Left renal pelvis (tissue), 4 donors: ENCODE measurements around the gene SYNCRIP. TPM values are rescaled to one million over a fixed set of nuclear protein-coding genes. Genes with fewer than 3 reads are reported as not detected.
"Not testable (repeated sequence)": the region's sequence is repeated elsewhere in the genome, so short reads cannot be mapped to it uniquely, and the experiment has no call there.

Experiments used
- DNase-seq, 4 donors: peaks; one replicate each; pipeline ENCODE4 v3.0.0-alpha.2; 2013; ENCODE audit warnings: low read depth in 4 of 4, low spot score in 3 of 4
- polyA plus RNA-seq, 4 donors: library from polyadenylated mRNA; unstranded; fragments of 120-200 nt; gene quantifications; one replicate each; pipeline ENCODE4 v1.2.1, GENCODE V29; 2013; ENCODE audit not compliant: insufficient read length in 4 of 4

Gene SYNCRIP
- polyA plus RNA-seq, 4 donors: 160 to 218 (median 182) TPM

DNA sequence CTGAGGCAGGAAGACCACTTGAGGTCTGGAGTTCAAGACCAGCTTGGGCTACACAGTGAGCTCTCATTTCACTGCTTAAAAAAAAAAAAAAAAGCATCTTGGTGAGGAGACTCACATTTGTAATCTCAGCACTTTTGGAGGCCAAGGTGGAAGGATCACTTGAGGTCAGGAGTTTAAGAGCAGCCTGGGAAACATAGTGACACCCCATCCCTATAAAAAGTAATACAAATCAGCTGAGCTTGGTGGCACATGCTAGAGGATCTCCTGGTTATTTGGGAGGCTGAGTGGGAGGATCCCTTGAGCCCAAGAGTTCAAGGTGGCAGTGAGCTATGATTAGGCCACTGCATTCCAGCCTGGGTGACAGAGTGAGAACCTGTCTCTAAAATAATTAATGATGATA is 29.4 kb upstream of the SYNCRIP start:
- DNase-seq: no peak

DNA sequence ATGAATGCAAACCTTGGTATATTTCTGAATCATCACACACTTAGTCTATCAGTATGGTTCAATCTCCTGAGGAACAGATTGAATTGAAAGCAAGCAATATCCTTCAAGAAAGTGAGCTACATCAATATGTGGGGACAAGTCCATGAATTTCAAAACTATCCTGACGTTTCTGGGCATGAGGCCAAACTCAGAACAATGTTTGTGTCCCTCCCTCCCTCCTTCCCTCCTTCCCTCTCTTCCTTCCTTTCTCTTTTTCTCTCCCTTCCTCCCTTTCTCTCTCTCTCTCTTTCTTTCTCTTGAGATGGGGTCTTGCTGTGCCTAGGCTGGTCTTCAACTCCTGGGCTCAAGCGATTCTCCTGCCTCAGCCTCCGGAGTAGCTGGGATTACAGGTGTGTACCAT is 27.9 kb upstream of the SYNCRIP start:
- DNase-seq: no peak

DNA sequence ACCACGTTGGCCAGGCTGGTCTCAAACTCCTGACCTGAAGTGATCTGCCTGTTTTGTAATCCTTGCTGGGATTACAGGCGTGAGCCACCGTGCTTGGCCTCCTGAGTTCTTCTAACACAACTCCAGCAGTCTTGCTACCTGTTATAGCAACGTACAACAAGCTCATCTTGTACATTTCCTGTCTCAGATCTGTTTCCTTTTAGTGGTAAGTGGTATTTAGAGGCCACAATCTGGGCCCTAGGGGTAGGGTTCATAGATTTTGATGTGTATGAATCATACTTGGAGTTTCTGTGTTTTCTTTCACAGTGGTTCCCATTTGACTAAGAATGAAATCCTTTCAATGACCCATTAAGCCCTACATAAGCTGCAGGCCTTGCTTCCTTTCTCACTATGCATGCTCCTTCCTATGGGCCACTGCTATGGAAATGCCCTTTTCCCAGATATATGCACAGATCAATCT is 27.1 kb upstream of the SYNCRIP start:
- no peak for DNase-seq

DNA sequence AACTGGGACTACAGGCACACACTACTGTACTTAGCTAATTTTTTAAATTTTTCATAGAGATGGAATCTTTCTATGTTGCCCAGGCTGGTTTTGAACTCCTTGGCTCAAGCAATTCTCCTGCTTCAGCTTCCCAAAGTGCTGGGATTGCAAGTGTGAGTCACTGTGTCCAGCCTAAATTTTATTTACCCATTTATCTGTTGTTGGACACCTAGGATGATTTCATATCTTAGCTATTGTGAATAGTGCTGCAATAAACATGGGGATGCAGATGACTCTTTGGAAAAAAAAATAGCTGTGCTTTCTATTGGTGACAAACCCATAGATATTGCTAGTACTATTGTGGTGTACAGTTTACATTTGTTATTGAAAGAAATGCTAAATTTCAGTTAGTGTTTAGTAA is 19.6 kb upstream of the SYNCRIP start:
- DNase-seq: no peak

DNA sequence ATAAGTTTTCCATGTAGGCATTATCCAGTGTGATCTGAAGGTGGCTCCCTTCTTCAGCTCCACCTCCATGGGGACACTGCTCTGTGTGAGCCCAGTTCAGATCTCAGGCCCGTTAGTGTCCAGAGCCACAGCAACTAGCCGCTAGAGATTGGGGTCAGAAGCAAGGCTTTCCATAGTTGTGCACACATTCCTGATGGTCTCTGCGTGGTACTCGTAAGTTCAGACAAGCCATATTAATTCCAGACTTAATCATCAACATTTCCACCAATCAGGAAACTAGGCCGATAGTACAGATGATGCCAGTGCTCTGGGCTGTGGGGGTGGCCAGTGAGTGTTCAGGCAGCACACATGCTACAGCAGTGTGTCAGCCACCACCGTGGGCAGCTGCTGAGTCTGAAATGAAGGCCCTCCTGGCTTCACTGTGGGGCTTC is 17.5 kb upstream of the SYNCRIP start:
- DNase-seq: no peak

DNA sequence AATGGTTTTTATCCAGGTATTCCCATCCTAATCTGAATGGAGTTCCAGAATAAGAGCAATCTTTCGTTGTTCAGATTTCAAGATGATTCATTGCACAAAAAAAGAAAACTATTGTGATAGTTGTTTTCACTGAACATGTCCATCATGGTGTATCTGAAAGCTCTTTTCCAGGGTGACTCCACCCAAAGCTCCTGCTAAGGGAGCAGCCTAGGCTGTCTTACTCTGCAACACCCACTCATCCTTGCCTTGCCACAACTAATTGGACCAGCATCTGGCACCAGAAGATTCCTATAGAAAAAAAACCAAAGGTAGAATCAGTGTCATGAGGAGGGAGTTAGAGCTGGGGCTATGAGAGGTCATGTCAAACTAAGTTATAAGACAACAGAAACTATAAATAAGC is 7.9 kb upstream of the SYNCRIP start:
- no peak for DNase-seq

DNA sequence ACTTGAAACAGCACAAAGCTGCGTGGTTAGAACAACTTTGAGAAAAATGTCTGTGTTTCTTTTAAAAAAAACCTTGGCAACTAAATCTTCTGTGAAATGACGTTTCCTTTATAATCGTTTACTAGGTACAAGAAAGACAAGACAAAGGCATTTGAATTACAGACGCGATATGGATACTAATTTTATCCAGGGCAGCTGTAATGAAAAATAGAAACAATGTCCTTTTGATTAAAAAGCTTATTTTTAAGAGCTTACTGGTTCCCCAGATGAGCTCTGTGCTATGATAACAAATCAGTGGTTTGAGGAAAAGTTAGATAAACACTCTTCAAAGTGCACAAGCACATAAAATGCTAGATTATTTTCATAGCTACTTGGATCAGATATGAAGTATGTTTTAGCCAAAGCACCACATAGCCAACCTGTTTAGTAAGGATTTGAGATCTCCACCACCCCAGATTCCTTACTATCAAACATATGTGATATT is 1.6 kb upstream of the SYNCRIP start:
- DNase-seq: no peak

DNA sequence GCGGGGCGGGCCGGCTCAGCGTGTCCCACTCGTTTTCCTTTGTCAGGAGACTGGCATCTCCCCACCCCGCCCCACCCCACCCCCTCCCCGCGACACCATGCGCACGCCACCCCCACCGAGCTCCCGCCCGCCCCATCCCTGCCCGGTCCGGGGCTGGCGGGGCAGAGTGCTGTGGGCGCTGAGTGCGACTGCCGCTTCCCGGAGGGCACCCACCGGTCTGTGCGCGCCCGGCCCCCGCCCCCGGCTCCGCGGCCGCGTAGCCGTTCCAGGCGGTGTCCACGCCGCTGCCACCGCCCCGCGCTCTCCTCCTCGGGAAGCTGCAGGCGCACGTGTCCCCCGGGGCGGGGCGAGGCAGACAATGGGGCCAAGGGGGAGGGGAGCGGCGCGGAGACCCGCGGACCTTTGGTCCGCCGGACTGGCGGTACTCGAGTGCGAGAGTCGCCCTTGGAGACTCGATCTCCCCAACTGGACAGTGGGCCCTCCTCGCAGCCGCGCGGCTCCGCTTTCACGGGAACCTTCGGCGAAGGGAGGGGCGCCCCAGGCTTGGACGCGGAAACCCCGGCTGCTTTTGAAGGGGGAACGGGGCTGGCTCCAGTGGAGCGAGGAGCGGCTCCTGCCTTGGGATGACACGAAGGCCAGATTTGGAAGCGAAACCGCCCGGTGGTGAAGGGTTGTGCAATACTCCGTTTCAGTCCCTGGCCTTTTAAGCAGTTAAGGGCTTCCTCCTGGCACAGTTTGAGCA is 1.0 kb upstream of the SYNCRIP start:
- DNase-seq: peak; percentile 75 to 77 (median 76)

DNA sequence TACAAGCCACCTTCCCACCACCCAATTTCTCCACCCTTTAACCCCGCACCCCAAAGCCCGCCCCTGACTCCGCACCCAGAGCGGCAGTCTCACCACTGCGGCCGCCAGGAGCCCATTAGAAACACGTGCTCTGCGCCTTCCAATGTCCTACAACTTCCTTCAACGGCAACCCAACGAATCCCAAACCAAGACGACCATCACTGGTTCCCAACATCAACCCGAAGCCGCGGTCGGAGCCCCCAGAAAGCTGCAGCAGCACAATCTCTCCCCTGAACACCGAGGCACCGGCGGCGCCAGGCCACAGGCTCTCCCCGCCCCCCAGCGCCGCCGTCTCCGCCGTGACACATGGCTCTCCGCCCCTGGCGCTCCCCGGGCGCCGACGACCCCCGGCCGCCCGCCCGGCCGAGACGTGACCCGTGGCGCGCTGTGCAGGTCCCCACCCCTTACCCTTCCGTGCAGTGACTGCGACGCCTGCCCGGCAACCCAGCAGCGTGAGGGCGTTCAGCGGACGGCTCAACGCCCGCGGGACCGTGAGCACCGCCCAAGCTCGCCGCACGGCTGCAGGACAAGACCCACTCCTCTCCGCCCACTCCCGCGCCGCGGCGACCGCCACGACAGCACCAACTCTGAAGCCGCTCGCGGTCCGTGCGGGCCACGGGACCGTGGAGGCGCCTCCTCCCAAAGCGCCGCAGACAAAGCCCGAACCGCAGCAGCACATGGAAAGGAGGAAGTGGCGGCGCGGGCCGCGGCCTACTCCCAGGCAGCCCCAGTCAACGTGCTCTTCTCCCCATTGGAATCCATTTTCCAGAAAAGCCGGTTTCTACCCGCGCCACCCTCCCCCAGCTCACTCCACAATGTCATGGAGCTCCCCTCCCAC is 551 bp downstream of the SYNCRIP start:
- peak in 2 of 4 donors; percentile 20 to 24 for DNase-seq

DNA sequence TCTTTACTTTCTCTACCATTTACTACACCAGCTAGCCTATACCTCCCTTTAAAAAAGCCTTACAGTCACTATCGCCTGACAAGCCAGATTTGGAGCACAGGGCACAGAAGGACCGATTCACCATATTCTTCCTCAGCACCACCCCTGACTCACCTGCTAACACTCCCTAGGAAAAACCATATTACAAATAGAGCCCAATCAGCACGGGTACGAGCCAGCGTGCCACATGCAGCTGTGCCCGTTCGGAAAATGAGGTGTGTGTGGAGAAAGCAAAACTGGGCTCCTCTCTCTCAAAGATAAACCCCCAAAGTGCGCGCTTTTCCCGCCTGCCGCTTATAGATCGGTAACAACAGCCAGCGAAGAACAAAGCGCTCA is 1.2 kb downstream of the SYNCRIP start:
- DNase-seq: no peak

DNA sequence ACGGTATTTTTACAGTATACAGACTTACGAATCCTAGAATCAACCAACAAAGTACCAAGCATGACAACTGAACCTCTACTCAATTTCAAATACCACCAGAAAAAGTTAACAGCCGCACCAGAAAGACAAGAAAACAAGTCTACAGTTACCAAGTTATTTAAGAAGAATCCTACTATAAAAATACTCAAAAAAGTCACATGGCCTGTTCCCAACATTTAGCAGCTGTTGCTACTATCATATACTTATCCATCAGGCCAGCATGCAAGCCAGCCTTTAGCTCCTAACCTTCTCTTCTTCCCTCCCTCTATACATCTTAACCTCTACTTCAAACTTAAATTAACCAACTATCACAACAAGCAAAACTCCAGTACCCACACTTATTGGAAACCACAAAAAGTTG is 1.9 kb downstream of the SYNCRIP start:
- DNase-seq: no peak

DNA sequence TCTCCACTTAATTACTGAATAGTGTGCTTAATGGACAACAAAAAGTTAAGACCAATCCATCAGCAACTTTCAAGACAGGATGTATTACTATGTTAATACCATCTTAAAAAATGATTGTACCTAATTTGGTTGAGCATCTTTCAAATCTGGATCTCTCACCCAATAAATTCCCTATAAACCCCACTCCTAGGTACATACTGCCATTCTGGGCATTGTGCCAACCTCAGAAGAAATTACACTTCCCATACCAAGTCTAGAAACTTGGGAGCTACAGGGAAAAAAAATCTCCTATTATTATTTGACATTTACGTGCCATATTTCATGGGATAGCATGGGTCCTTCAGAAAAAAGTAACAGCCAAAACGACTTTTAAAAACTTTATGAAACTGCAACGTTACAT is 5.1 kb downstream of the SYNCRIP start:
- DNase-seq: no peak

DNA sequence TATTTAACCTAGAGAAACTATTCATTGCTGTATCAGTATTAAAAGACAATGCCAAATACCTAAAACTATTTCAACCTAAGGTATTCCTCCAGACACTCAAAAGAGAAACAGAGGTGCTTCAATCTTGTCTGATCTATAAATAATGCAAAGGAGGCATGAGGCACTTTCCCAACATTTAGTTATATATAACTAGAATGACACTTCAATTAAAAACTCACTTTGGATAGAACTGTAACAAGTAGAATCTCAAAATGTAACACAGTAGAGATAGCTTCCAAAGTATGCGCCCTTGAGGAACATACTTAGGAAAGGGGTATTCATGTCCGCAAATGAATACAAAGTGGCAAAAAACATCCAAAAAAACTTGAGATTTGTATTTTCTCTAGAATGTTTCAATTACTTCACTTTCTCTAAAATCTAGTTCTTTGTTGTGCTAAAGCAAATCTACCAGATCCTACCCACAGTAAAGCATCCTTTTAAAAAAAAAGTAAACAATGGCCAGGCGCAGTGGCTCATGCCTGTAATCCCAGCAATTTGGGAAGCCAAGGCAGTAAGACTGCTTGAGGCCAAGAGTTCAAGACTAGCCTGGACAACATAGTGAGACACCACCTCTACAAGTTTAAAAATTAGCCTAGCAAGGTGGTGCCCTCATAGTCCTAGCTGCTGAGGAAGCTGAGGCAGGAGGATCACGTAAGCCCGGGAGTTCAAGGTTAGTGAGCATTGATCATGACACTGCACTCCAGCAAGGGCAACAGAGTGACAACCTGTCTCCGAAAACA is 10.3 kb downstream of the SYNCRIP start:
- DNase-seq: no peak

DNA sequence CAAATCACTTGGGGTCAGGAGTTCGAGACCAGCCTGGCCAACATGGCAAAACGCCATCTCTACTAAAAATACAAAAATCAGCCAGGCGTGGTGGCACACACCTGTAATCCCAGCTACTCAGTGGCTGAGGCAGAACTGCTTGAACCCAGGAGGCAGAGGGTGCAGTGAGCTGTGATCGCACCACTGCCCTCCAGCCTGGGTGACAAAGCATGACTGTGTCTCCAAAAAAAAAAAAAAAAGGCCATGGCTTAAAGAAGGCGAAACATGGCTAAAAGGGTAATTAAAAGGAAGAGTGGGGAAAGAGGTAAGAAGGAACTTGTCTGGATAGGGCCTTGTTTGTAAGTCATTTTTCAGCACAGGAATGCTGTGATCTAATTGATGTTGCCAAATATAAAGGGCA is 11.6 kb downstream of the SYNCRIP start:
- DNase-seq: not testable (repeated sequence)

DNA sequence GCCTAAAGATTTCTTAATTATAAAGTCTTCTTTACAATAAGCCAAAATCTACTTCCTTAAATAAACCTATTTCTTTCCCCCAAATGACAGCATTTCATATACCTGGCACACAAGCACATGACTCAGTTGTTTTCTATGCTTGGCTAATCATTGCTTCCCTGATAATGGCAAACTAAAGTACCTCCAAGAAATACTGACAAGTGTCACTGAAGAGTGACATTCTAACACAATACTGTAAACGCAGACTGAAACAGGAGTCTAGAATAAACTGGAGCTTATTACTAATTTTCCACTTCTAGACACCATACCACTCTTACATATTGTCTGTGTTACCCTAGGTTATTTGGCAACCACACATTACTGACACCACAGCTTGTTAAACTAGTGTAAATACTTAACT is 14.3 kb downstream of the SYNCRIP start:
- DNase-seq: no peak

DNA sequence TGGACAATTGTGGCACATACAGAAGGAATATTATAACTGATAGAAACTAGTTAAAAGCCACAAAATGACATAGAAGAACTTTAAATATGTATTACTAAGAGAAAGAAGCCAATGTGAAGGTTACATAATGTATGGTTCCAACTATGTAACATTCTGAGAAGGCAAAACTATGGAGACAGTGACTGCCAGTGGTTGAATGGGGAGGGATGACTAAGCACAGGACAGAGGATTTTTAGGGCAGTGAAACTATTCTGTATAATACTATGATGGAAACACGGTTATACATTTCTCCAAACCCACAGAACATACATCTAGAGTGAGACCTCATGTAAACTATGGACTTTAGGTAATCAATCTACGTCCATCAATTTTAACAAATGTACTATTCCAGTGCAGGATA is 22.4 kb downstream of the SYNCRIP start:
- no peak for DNase-seq

DNA sequence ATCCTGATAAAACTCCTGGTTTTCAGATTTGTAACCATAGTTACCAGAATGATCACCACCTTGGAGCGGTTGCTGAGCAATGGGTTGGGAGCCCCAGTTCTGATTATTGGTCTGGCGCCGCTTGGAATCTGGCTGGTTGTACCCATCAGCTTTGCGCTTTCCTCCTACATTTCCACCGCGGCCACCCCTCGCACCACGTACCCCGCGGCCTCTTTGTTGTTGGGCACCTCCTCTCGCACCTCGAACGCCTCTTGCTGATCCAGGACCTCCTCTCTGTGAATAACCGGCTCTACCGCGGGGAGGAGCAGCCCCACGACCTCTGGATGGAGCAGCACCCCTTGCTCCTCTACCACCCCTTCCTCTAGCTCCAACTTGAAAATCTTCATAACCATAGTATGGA is 27.9 kb downstream of the SYNCRIP start:
- DNase-seq: no peak

DNA sequence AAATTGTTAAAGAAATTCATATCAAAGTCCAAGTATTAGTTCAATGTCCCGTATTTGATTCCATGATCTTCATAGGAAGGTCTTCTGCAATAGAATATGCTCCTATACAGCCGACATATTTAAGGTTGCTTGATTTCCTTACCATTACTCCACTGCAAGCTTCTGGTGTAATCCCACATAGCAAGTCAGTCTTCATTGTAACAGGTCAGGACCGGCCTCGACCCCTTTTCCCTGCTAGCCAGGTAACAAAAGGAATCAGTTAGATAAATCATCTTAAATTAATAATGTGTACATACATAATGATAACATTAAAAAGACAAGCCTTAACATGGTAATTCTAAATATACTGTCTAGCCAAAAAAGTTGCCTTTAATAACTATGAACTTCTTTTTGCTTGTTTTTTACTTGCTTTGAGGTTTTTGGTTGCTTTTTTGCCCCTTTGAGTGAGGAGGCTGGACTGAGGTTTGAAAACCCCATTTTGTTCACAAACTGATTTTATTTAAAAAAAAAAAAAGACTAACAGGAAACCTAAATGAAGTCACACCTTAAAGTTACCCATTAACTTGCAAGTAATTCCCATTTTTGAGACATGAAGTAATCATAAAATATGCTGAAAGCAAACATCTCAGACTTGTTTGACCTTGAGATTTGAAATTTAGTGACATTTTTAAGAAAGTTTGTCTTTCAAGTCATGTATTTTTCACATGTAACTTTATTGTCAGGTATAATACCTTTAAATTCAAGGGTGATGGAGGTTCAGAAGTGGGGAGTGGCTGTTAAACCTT is 29.8 kb downstream of the SYNCRIP start:
- DNase-seq: no peak

DNA sequence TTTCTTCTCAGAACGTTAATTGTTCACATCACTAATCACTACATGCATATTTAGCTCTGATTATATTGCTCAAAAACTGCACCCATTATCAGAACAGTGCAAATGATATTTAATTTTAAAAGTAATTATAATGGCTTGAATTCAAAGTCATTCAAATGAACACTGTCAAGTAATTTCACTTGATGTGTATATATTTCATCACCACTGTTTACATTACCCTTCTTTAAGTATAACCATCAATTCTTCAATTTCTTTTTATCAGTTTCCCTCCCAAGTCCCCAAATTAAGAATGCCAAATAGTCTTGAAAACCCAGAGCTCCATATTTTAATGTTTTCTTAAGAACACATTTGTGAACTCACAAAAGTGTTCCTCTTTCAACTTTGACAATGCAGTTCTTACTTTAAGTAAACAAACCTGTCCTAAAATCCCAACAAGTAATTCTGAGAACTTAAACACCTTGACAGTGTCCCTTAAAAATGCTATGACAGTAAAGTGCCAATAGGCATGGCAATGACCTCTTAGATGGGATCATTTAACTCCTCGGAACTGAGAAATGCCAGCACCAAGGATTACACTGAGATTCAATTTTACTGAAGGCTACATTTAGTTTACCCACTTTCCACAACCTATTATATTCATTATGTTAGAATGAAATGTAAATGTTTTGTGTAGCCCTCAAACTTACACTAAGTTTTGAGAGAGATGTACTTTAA is 32.3 kb downstream of the SYNCRIP start:
- no peak for DNase-seq

DNA sequence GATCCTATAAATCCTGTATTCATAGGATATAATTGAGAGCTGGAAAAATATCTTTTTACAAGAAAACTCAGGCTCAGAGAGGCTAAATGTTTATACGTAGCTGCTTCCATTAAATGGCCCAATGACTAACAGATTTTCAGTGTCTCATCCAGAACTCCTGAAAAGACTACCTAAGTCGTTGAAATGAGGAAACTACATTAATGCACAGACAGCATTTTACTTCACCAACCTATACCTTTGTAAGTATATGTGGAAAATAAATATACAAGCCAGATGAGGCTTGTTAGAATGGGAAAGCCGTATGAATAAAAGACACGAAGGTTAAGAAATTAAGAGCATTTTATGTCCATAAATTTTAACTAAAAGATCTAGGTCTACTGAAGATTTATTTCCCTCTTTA is 40.6 kb downstream of the SYNCRIP start:
- no peak for DNase-seq
